ENCODE data around the gene USP25.

The USP25 gene

GRCh38 chr21:15794277-15794912 lies 64.6 kb downstream of the USP25 start:
- Histone ChIP-seq H4K20me1 (peaks cover 0 to 51% (median 0%) of the 10 kb centered on the region in 11 experiments; a peak in 4 of 22 replicates), H3K9me3 (replicated peaks in 1 of 11) (no peaks in the 10 kb centered on the region; a peak in 1 of 22 replicates), H3K4me2 (no peak overlapping the region), H3K36me3 (peaks cover 16 to 77% (median 35%) of the 10 kb centered on the region in 11 experiments; a peak in 19 of 22 replicates), H3K9ac (no peak overlapping the region), H3K27ac (no peak overlapping the region), H3K27me3 (no peaks in the 10 kb centered on the region), H3K4me3 (no peak overlapping the region), H3K4me1 (no peaks in the 10 kb centered on the region)
- TF ChIP-seq Cebpa-rat (IDR thresholded peaks at IDR 0.05): no peak

GRCh38 chr21:15795533-15795932 lies 65.8 kb downstream of the USP25 start:
- H3K4me3 ChIP-seq: no peak overlapping the region
- no peak overlapping the region for H3K4me2 ChIP-seq
- peaks cover 21 to 88% (median 44%) of the 10 kb centered on the region in 11 experiments; a peak in 19 of 22 replicates for H3K36me3 ChIP-seq
- H3K27ac ChIP-seq: no peak overlapping the region
- no peaks in the 10 kb centered on the region for H3K27me3 ChIP-seq
- no peaks in the 10 kb centered on the region for H3K4me1 ChIP-seq
- H4K20me1 ChIP-seq: peaks cover 0 to 45% (median 0%) of the 10 kb centered on the region in 11 experiments; a peak in 3 of 22 replicates
- no peaks in the 10 kb centered on the region for H3K9me3 ChIP-seq (replicated peaks in 1 of 11)
- H3K9ac ChIP-seq: no peak overlapping the region
- no peak for TF ChIP-seq Cebpa-rat (IDR thresholded peaks at IDR 0.05)

- Histone ChIP-seq H4K20me1 (peaks cover 0 to 37% (median 0%) of the 10 kb centered on the region in 11 experiments; a peak in 3 of 22 replicates), H3K4me3 (no peak overlapping the region), H3K27me3 (no peaks in the 10 kb centered on the region), H3K4me1 (no peaks in the 10 kb centered on the region), H3K4me2 (no peak overlapping the region), H3K27ac (no peak overlapping the region), H3K9me3 (replicated peaks in 1 of 11) (no peaks in the 10 kb centered on the region), H3K9ac (no peak overlapping the region), H3K36me3 (peaks cover 18 to 94% (median 35%) of the 10 kb centered on the region in 11 experiments; a peak in 18 of 22 replicates)
- no peak for TF ChIP-seq Cebpa-rat (IDR thresholded peaks at IDR 0.05)
Observed at GRCh38 chr21:15797577-15798363, 68.0 kb downstream of the USP25 start.

DNA sequence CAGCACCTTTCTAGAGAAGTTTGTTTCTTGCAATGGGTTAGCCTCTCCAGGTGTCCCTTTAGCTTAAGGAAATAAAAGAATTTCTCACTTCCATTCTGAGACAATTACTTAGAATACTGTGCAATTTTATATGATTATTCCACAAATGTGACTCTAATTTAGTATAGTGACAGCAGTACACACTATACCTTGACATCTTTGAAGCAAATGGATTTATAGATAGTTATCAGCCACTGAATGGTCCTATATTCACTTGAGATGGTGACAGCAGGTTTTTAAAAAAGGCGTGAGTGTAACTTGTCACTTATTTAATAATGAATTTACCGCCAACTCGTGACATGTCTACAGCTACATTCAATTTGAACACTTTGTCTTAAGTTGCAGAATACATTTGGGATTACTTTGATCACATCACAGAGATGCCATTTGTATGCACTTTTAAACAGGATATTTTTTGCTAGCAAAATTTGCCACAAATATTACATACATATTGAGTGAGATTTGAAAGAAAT lies 71.6 kb downstream of the USP25 start:
- Histone ChIP-seq H3K27me3 (no peaks in the 10 kb centered on the region), H3K4me2 (no peak overlapping the region), H3K4me3 (no peak overlapping the region), H3K9me3 (replicated peaks in 1 of 11) (no peaks in the 10 kb centered on the region), H3K36me3 (peaks cover 18 to 84% (median 47%) of the 10 kb centered on the region in 11 experiments; a peak in 20 of 22 replicates), H4K20me1 (peaks cover 0 to 39% (median 0%) of the 10 kb centered on the region in 11 experiments; a peak in 3 of 22 replicates), H3K4me1 (no peaks in the 10 kb centered on the region), H3K27ac (no peak overlapping the region), H3K9ac (no peak overlapping the region)
- TF ChIP-seq Cebpa-rat (IDR thresholded peaks at IDR 0.05): no peak

DNA sequence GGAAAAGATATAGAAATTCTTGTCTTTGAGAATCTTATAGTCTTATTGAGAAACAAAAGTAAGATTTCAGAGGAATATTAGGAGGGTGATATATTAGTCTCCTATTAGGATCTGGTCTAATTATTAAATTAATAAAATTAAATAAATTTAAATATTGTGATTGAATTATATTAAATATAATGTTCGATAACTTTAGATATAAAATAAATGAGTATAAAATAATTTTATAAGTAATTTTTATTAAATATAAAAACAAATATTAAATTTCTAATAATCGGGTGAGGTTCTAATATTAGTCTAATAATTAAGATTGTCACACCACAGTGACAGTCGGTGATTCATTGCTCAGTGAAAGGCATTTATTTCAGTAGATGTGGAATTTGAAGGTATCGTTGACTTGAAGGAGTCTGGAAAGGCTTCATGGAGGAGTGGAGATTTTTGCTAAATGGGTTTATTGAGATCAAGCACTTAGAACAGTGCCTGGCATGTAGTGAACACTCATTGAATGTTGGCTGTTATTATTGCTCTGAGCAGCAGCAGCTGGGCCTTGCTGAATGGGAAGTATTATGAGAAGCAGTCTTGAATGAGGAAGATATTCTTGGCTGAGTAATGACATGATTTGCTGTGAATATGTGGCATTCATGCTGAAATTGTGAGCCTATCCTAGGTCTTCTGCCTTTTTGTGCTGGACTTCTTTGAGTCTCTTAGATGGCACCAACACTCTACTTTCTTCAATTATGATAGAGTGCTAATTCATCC lies 74.6 kb downstream of the USP25 start:
- TF ChIP-seq Cebpa-rat (IDR thresholded peaks at IDR 0.05): no peak
- Histone ChIP-seq H4K20me1 (peaks cover 0 to 24% (median 0%) of the 10 kb centered on the region in 11 experiments; a peak in 3 of 22 replicates), H3K27ac (no peak overlapping the region), H3K36me3 (peaks cover 40 to 85% (median 57%) of the 10 kb centered on the region in 11 experiments), H3K4me2 (no peak overlapping the region), H3K9ac (no peak overlapping the region), H3K27me3 (no peaks in the 10 kb centered on the region), H3K4me3 (no peak overlapping the region), H3K9me3 (replicated peaks in 1 of 11) (no peaks in the 10 kb centered on the region), H3K4me1 (no peaks in the 10 kb centered on the region)

DNA sequence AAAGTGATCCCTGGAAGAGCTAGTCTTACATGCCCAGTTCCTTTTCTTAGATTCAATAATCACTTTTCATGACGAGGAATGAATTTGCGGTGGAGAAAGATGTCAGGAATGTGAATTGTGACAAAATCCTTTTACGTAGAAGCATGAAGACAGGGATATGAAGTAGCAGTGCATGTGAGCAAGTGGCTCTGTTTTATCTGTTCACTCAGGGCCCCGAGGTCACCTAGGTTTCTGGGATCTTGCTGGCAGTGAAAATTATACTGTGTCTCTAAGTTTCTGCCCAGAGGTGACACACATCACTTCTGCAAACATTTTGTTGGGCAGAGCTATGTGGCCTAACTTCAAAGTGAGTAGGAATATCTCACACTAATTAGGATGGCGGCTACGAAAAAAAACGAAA lies 79.3 kb downstream of the USP25 start:
- Histone ChIP-seq H4K20me1 (peaks cover 0 to 17% (median 0%) of the 10 kb centered on the region in 11 experiments; a peak in 3 of 22 replicates), H3K9me3 (replicated peaks in 1 of 11) (peaks cover 21 to 37% (median 25%) of the 10 kb centered on the region in 11 experiments), H3K27me3 (no peaks in the 10 kb centered on the region), H3K4me1 (no peaks in the 10 kb centered on the region), H3K36me3 (peaks cover 81 to 97% (median 92%) of the 10 kb centered on the region in 11 experiments), H3K4me2 (no peak overlapping the region), H3K27ac (no peak overlapping the region), H3K4me3 (no peak overlapping the region), H3K9ac (no peak overlapping the region)
- no peak for TF ChIP-seq Cebpa-rat (IDR thresholded peaks at IDR 0.05)

DNA sequence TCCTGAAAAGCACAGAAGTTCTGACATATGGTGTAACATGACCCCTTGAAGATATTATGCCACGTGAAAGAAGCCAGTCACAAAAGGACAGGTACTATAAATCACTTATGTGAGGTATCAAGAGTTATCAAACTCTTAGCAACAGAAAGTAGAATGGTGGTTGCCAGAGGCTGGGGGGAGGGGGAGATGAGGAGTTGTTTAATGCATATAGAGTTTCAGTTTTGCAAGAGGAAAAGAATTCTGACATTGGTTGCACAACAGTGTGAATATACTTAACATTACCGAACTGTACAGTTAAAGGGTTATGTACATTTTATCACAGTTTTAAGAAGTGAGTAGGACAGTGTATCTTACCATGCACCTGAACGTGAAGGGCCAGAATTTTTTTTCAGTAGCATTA lies 80.0 kb downstream of the USP25 start:
- 0 out of 22 replicates have a peak, but pooled peaks of 2 of the 11 experiments have one; percentile 8 to 9 for TF ChIP-seq Cebpa-rat (IDR thresholded peaks at IDR 0.05)
- Histone ChIP-seq H3K4me1 (no peaks in the 10 kb centered on the region), H4K20me1 (peaks cover 0 to 12% (median 0%) of the 10 kb centered on the region in 11 experiments; a peak in 3 of 22 replicates), H3K4me3 (no peak overlapping the region), H3K27me3 (no peaks in the 10 kb centered on the region), H3K9me3 (replicated peaks in 1 of 11) (peaks cover 28 to 44% (median 33%) of the 10 kb centered on the region in 11 experiments), H3K9ac (no peak overlapping the region), H3K4me2 (no peak overlapping the region), H3K27ac (no peak overlapping the region), H3K36me3 (peaks cover 86 to 100% (median 96%) of the 10 kb centered on the region in 11 experiments)

- no peaks in the 10 kb centered on the region for H3K4me1 ChIP-seq
- H3K27ac ChIP-seq: no peak overlapping the region
- H3K4me3 ChIP-seq: peak overlapping the region in 1 of 10 experiments; percentile 31; a peak in 1 of 20 replicates
- H4K20me1 ChIP-seq: peaks cover 0 to 5% (median 0%) of the 10 kb centered on the region in 11 experiments; a peak in 1 of 22 replicates
- H3K27me3 ChIP-seq: no peaks in the 10 kb centered on the region
- no peak overlapping the region for H3K4me2 ChIP-seq
- no peak overlapping the region for H3K9ac ChIP-seq
- TF ChIP-seq Cebpa-rat (IDR thresholded peaks at IDR 0.05): no peak
- H3K9me3 ChIP-seq (replicated peaks in 1 of 11): peaks cover 42 to 62% (median 51%) of the 10 kb centered on the region in 11 experiments
- H3K36me3 ChIP-seq: peaks cover 90 to 100% (median 97%) of the 10 kb centered on the region in 11 experiments
Observed at GRCh38 chr21:15815285-15815684, 85.5 kb downstream of the USP25 start.

All from BLaER1 treated with 17β-estradiol and CSF1 and Interleukin-3, amounts not matched to agents 10 nM and 100 nM (cell line).